Epithelial cell of alveolus of lung (primary cell): ENCODE results near the gene EVPL. TPM values are rescaled to one million over a fixed set of nuclear protein-coding genes. Genes with fewer than 3 reads are reported as not detected.

Experiments used
- total RNA-seq: library from RNA; depleted of rRNA; stranded (reverse); fragments of >200 nt; gene quantifications from 2 replicates; pipeline ENCODE4 v1.2.1, GENCODE V29; 2015

The EVPL gene
- 0.16 and 0.26 TPM in 2 replicates for total RNA-seq

GRCh38 chr17:76027159-76027839 lies at the start of gene EVPL:
EVPL (minus strand) TSS chr17:76027306; CDS start chr17:76027198, 108 bp downstream.

GRCh38 chr17:76074390-76075363 lies 47.6 kb upstream of the EVPL start, which contains the start of gene GALR2:
GALR2 (plus strand) TSS chr17:76074781; CDS start chr17:76074884, 103 bp downstream.

GRCh38 chr17:76072148-76072858 lies 45.2 kb upstream of the EVPL start, which contains the start of gene SRP68:
SRP68 (minus strand) TSS chr17:76072517; CDS start chr17:76072491, 26 bp downstream.

GRCh38 chr17:76000755-76001521 lies 26.2 kb downstream of the EVPL start, which contains the start of gene CDK3:
CDK3 (plus strand) TSS chr17:76000855; CDS start chr17:76001426, 571 bp downstream.

GRCh38 chr17:75978938-75979704 lies 48.0 kb downstream of the EVPL start, which contains the start of the genes ACOX1 and TEN1:
ACOX1 (minus strand) TSS chr17:75979166; CDS start chr17:75979073, 93 bp downstream.
TEN1 (plus strand) TSS chr17:75979240; CDS start chr17:75986193, 6,953 bp downstream.

Other genes starting within 250 kb of the EVPL start
- gene UNK, start 242.5 kb downstream of the EVPL start, total RNA-seq = 13.3 and 38.2 TPM in 2 replicates
- 0.48 and 4.1 TPM in 2 replicates for gene UNC13D, start 182.9 kb downstream of the EVPL start, total RNA-seq
- gene WBP2, start 172.0 kb downstream of the EVPL start, total RNA-seq = 36.0 and 60.9 TPM in 2 replicates
- 13.4 and 24.3 TPM in 2 replicates for gene TRIM47, start 148.7 kb downstream of the EVPL start, total RNA-seq
- 27.2 and 30.4 TPM in 2 replicates for gene TRIM65, start 130.4 kb downstream of the EVPL start, total RNA-seq
- 26.5 and 28.3 TPM in 2 replicates for gene MRPL38, start 122.4 kb downstream of the EVPL start, total RNA-seq
- 4.4 and 7.1 TPM in 2 replicates for gene FBF1, start 86.3 kb downstream of the EVPL start, total RNA-seq
- gene ACOX1, start 48.1 kb downstream of the EVPL start, total RNA-seq = 25.2 and 25.7 TPM in 2 replicates
- gene TEN1, start 48.1 kb downstream of the EVPL start, total RNA-seq = 18.2 and 19.6 TPM in 2 replicates
- gene CDK3, start 26.5 kb downstream of the EVPL start, total RNA-seq = 0.78 and 3.7 TPM in 2 replicates
- gene SRP68, start 45.2 kb upstream of the EVPL start, total RNA-seq = 32.8 and 53.5 TPM in 2 replicates
- gene GALR2, start 47.5 kb upstream of the EVPL start, total RNA-seq = 0.16 TPM in 1 of 2 replicates, not detected in the other
- gene ZACN, start 51.9 kb upstream of the EVPL start, total RNA-seq = not detected in 2 replicates
- 39.0 and 57.3 TPM in 2 replicates for gene EXOC7, start 76.5 kb upstream of the EVPL start, total RNA-seq
- gene FOXJ1, start 113.9 kb upstream of the EVPL start, total RNA-seq = not detected in 2 replicates
- gene RNF157, start 213.2 kb upstream of the EVPL start, total RNA-seq = 1.0 and 2.1 TPM in 2 replicates
- 12.2 and 20.3 TPM in 2 replicates for gene UBALD2, start 238.0 kb upstream of the EVPL start, total RNA-seq